NCI-H446 (cell line): ENCODE measurements around the gene GNG7.
"Not testable (repeated sequence)": the region's sequence is repeated elsewhere in the genome, so short reads cannot be mapped to it uniquely, and the experiment has no call there.

ENCODE experiments used
- DNase-seq, 2 experiments: peaks; one replicate each; lab custom pipeline; 2025; lab: John Stamatoyannopoulos, UW

GNG7 gene

GRCh38 chr19:2533686-2534422 is 168.6 kb downstream of the GNG7 start:
- DNase-seq = no peak

- no peak for DNase-seq
Measured at GRCh38 chr19:2533072-2533425, 169.4 kb downstream of the GNG7 start.

- DNase-seq = peak in 1 of 2 experiments; percentile 32
Measured at GRCh38 chr19:2532252-2533071, 170.0 kb downstream of the GNG7 start.

- DNase-seq = not testable (repeated sequence)
Measured at GRCh38 chr19:2529942-2530341, 172.6 kb downstream of the GNG7 start.

GRCh38 chr19:2529473-2529918 is 173.0 kb downstream of the GNG7 start:
- DNase-seq = no peak

GRCh38 chr19:2528675-2529101 is 173.8 kb downstream of the GNG7 start:
- no peak for DNase-seq

- no peak for DNase-seq
Measured at GRCh38 chr19:2527686-2528085, 174.8 kb downstream of the GNG7 start.

GRCh38 chr19:2527171-2527570 is 175.3 kb downstream of the GNG7 start:
- no peak for DNase-seq

GRCh38 chr19:2524840-2525723 is 177.4 kb downstream of the GNG7 start:
- no peak for DNase-seq

- DNase-seq = no peak
Measured at GRCh38 chr19:2524361-2524839, 178.1 kb downstream of the GNG7 start.

GRCh38 chr19:2523630-2524311 is 178.7 kb downstream of the GNG7 start:
- DNase-seq = no peak

GRCh38 chr19:2519482-2519881 is 183.0 kb downstream of the GNG7 start:
- DNase-seq = no peak

- DNase-seq = not testable (repeated sequence)
Measured at GRCh38 chr19:2518856-2519255, 183.6 kb downstream of the GNG7 start.

- no peak for DNase-seq
Measured at GRCh38 chr19:2517881-2518601, 184.5 kb downstream of the GNG7 start.

- DNase-seq = no peak
Measured at GRCh38 chr19:2516727-2517126, 185.8 kb downstream of the GNG7 start.

GRCh38 chr19:2514981-2515518 is 187.4 kb downstream of the GNG7 start:
- DNase-seq = no peak

GRCh38 chr19:2512523-2513431 is 189.7 kb downstream of the GNG7 start:
- DNase-seq = no peak

GRCh38 chr19:2511991-2512390 is 190.5 kb downstream of the GNG7 start:
- no peak for DNase-seq

- DNase-seq = no peak
Measured at GRCh38 chr19:2511570-2511969, 190.9 kb downstream of the GNG7 start.
